Renal pelvis (tissue), 4 donors: ENCODE data around the gene PHACTR1. TPM values are rescaled to one million over a fixed set of nuclear protein-coding genes. Genes with fewer than 3 reads are reported as not detected.
"Not testable (repeated sequence)": the region's sequence is repeated elsewhere in the genome, so short reads cannot be mapped to it uniquely, and the experiment has no call there.

ENCODE experiments used
- DNase-seq: peaks from one replicate; pipeline ENCODE4 v3.0.0-alpha.2; 2013
- polyA plus RNA-seq, 3 donors: library from polyadenylated mRNA; unstranded; fragments of 120-200 nt; gene quantifications; one replicate each; pipeline ENCODE4 v1.2.1, GENCODE V29; 2013; ENCODE audit not compliant: insufficient read length in 3 of 3

The PHACTR1 gene
- polyA plus RNA-seq, 3 donors = 12.5 to 23.6 (median 17.9) TPM

DNA sequence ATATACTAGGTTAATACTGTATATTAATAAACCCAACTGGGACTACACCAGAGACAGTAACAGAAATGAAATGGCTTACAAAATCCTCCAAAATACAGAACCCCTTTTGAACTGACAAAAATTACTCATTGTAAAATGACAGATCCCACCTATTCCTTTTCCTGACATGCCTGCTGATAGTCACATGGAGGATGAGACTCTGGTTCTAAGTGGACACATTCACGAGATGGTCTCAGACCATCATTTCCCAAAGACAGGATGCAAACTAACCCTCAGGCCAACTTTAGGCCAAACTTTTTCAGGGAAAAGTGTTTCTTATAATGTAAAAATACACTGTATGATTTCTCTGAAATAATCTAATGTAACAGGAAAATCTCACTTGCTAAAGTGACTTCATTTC lies 589.2 kb downstream of the PHACTR1 start:
- no peak for DNase-seq

DNA sequence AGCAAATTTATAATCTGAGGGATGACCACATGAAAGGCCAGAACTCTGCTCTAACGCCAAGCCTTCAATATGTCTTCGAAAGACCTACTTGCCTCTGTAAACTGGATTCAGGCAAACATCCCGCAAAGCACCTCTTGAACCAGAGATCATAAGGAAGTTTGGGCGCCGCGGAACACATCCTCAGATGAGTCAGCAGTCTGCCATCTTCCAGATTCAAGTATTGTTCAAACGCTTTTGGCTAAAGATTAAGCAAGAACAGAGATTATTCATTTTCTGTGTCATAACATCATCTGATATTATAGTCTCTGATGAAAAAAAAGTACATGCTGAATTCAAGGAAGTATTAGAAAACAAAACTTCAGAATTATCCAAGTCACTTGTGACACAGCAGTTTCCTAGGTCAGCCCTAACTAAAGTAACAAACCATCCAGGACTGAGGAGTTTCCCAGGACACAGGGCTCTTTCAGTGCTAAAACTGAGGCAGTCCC lies 591.0 kb downstream of the PHACTR1 start:
- DNase-seq = no peak

DNA sequence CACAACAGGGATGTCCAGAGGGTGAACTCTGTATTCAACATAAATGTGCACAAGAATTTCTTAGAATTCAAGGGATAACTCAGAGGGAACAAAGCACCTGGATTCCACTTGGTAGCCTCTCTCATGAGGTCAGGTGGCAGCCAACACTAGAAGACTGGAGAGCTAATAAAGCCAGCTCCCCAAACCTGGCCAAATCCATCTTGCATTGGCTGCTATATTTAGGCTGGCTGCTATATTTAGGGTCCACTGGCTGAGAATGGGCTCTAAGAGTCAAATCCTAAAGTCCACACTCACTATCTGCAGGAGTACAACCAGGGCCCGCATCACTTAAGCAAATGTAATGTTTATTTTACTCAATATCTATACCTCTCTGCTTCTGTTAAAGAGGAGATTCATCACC lies 591.8 kb downstream of the PHACTR1 start:
- DNase-seq = no peak

DNA sequence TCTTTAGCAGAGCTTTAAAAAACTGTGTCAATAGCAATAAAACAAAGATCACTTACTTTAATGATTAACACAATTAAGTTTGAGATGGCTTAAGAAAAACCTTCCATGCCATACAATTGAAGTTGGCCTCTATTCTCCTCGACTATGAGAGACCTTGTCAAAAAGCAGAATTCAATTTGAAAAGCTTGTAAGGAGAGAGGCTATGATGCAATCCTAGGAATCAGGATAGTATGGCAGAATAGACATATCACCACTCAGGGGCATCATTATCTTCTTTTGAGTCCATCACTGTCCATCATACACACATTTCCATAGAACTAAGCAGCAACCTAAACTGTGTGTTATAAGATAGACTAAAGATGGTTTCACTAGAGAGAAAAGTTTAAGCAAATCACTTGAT lies 594.6 kb downstream of the PHACTR1 start:
- DNase-seq = no peak

DNA sequence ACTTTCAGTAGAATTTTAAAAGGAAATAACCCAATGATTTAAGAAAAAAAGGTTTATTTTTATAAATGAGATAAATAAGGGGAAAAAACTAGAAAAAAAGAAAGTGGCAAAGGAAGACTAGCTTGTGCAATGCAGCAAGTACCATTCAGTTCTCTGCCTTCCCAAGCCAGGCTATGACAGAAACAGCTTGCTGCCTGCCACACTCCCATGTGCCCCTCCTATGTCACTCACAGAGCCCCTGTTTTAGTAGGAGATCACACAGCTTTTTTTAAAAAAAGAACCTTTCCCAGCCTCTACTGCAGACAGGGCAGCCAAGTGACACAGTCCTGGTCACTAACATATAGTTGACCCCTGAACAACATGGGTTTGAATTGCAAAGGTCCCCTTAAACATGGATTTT lies 598.2 kb downstream of the PHACTR1 start:
- no peak for DNase-seq

DNA sequence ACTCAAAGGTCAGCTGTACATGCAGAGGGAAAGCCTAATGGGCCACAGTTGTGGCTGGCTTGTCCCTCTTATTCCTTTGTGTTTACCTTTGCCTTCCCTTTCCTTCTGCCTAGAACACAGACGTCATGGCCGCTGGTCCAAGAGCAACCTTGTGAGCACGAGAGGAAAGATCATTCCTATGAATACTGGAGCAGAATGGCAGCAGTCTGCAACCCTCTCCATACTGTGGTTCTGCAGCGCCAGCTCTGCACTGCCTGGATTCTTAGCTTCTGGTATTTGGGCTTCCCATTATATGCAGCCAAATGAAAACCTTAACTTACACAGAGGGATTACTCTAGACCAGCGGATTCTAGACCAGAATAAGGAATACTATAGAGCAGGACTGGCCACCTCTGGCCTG lies 599.3 kb downstream of the PHACTR1 start:
- no peak for DNase-seq

DNA sequence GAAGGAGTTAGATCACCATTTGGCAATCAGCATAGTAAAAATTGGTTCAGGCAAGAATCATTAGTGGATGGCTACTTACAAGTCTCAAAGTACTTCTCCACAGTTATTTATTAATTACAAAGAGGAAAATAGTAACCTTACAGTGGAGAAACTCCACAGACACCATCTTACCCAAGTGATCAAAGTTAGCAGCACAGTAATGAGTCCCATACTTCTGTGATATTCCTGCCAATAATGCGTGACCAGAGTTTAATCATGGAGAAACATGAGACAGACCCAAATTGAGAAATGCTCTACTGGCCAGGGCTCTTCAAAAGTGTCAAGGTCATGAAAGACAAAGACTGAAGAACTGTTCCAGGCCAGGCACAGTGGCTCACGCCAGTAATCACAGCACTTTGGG lies 602.3 kb downstream of the PHACTR1 start:
- no peak for DNase-seq

DNA sequence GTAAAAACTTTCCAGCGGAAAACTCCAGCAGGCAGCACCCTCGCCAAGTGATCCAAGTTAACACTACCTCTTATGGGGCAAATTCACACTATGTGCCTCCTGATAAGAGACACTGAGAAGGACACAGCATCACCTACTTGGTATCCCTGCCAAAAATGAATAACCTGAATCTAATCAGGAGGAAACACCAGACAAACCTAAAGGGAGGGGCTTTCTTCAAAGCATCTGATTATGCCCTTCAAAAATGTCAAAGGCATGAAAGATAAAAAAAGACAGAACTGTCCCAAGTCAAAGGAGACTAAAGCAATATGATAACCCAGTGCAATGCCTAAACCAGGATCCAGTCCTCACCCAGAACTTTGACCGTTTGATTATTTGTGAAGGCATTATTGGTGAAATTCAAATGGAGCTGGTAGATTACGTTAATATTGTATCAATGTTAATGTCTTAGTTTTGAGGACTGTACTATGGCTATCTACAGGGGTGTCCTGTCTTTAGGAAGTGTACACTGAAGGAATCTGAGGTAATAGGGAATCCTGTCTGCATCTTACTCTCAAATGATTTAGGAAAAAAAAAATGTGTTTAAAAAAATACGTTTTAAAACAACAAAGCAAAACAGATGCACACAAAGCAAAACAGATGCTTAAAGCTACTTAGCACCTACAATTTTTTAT lies 603.5 kb downstream of the PHACTR1 start:
- no peak for DNase-seq

DNA sequence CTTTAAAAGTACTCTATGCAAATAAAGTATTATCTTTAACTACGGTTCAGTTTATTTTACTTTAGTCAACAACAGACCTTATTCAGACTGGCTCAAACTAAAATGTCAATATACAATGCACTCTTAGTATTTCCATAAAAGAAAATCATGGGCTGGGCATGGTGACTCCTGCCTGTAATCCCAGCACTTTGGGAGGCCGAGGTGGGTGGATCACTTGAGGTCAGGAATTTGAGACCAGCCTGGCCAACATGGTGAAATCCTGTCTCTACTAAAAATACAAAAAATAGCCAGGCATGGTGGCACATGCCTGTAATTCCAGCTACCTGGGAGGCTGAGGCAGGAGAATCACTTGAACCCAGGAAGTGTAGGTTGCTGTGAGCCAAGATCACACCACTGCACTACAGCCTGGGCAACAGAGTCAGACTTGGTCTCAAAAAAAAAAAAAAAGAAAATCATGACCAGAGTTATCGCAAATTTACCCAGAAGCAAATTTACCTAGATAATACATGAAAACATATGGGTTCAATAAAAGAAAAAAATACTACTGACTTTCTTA lies 609.5 kb downstream of the PHACTR1 start:
- not testable (repeated sequence) for DNase-seq

DNA sequence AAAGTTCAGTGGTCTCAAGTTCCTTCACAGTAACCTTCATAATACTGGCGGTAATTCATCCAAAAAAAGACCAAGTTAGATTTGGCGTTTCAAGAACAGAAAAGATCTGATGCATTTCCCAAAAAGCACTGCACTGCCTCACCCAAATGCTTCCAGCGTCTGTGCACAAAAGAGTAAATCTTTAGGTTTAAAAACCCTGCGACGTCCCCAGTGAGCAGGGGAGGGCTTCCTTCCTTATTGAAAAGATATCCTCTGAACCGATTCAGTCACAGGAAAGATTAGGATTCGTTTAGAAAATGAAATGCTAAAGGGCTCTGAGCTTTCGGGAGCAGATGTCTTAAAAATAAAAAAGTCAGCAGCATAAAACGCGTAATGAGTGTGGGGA lies 611.1 kb downstream of the PHACTR1 start:
- DNase-seq = peak; percentile 22

DNA sequence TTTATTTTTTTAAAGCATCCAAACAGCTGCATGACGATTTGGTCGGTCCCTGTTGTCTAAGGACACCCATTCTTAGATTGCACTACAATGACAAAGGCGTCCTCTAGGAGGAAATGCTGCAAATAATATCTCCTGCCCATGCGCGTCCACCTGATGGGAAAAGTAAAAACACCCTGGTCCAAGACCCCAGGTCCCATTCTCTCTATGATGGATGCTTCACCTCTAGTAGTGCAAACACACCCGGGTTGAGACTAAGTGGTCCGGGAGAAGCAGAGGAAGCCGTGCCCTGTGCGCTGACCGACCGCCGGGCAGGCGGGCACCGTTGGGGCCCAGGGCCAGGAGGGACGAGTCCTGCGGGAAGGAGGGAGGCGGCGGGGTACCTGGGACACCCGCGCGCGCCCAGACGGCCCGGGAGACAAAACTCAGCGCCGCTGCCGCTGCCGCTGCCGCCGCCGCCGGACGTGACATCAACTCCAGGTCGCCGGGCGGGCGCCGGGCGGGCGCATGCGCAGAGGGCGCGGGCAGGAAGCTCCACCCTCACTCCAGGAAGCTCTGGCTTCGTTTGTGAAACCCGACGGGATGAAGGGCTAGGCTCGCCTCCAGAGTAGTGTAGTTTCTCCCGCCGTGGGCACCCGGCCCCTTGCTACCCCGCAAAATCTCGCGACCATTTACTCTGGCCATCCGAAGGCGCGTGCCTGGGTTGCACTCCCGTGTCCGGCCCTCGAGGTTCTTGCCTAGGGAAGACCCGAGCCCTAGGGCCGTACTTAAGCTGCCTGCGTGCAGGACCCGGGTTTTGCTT lies 611.7 kb downstream of the PHACTR1 start, which contains the start of gene TBC1D7:
Gene TBC1D7 (minus strand): TSS at position 462 of the 799 bp plus-strand sequence. CDS start 1,639 bp downstream, outside the sequence.
- DNase-seq = peak; percentile 90

DNA sequence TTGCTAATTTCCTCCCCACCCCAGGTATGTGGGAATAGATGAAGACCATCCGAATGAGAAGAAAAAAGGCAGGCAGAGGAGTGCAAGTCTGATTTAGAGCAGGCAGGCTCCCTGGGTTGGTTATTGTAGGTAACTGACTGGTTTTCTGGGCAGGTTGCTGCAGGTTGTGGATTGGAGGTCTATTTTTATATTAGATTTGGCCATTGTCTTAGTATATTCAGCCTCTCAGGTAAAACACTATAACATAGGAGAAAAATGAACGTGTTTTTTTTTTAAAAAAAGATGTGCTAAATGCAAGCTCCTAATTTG lies 612.3 kb downstream of the PHACTR1 start:
- no peak for DNase-seq

DNA sequence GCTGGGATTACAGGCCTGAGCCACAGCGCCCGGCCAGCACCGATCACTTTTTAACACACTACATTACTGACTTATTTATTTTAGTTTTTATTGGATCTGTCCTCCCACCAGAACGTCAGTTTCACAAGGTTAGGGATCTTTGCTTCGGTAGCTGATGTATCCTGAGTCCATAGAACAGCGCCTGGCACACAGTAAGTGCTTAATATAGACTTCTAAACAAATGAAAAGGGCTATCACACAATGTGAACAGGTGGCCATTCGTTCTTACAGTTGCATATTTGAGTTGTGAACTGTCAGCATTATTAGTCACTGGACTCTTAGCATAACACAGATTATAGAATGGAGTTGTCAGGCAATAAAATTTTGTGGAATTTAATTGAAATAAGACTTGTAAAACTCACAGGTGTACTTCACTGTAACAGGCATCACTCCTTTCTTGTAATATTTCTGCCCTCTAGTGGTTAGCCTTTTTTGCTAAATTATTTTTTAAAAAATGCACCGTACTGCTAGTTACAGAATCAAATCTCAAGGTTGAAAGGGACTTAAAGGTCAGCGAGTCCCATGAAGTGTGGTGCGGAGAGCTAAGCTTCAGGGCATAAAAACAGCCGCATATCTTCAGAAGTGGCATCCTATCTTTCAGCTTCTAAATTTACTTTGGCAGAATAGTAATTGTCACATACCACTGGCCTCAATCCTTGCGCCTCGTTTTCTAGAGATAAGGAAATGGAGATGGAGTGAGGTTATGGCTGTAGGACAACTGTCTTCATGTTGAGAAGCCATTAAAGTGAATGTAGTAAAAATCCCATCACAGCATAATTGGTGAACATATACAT lies 615.2 kb downstream of the PHACTR1 start:
- DNase-seq = no peak

DNA sequence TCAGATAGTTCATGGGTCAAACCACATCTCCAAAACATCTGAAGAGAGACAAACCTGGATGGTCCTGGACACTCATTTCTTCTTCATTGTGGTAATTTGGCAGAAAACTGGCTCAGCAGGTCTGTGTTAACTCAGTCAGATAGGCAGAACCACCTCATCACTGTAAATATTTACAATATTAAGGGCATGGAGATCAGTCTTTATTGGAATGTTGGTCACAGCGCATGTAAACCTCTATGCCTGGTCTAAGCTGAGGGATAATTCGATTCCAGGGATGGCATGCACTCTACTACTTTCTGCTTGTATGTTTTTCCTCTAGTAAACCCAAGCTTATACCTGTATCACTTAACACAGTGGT lies 615.8 kb downstream of the PHACTR1 start:
- no peak for DNase-seq

DNA sequence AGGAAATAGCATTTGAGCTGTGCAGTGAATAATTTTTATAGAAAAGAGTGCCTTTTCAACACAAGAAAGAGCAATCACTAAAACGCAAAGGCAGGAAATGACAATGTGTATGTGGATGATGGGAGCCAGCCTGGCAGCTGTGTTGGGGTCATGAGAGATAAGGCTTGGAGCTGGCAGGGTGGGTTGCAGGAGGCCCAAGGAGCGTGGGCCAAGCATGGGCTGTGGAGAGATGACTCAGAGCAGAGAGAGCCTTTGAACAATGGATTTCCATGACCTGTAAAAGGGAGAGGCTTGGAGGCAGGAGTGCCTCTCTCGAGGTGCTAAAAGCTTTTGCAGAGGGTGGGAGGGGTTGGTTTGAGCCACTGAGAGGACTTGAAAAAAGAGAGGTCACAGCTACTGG lies 618.4 kb downstream of the PHACTR1 start:
- DNase-seq = no peak

DNA sequence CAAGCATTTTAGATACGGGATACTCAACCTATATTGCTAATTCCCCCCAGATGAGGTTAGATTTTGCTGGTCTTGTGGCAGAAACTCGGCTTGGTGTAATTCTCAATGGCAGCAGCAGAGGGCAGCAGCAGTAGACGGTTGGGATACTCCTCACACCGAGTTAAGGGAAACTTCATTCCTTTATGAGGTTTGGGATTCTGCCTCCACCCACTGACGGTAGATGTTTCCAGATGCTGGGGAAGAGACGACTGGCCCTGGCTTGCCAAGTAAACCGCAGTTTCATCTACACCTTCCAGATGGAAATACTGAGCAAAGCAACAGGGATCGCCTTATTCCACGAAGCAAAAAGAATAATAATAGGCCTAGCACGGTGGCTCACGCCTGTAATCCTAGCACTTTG lies 620.0 kb downstream of the PHACTR1 start:
- peak; percentile 73 for DNase-seq

DNA sequence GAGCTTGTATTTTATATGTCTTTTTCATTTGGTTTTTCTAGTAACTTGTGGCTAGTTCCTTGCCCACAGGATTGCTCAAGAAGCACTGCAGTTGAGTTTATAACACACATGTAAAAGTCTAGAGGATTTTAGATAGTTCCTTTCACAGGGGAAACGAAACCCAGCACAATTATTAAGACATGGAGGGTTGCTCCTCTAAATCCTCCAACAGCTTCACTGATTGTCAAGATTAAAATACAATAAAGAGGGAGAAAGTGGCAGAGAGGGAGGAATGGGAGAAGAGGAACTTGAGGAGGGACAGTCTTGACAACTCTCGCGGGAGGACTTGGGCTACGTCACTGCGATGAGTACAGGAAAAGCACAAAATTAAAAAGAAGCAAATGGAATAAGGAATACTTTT lies 621.5 kb downstream of the PHACTR1 start:
- DNase-seq = no peak
